SU-DHL-6 (cell line): ENCODE results near the gene C12orf56.
"Not testable (repeated sequence)": the region's sequence is repeated elsewhere in the genome, so short reads cannot be mapped to it uniquely, and the experiment has no call there.

Source experiments
- H2AFZ ChIP-seq: fragments of 200-600 bp; sonication (generic); 2 replicates; pipeline ENCODE4 v1.6.1; 2014; ENCODE audit warnings: low read depth, mild to moderate bottlenecking, moderate library complexity, mixed read lengths, antibody characterized with exemption, low read length; ENCODE audit not compliant: severe bottlenecking
- H3F3A ChIP-seq: fragments of 200-600 bp; shearing (Covaris generic); 2 replicates; pipeline ENCODE4 v1.6.0; 2016; ENCODE audit warnings: antibody characterized with exemption, mild to moderate bottlenecking; ENCODE audit not compliant: insufficient read depth
- H3K27ac ChIP-seq: fragments of 200-600 bp; sonication (generic); 2 replicates; pipeline ENCODE4 v1.5.1; 2016; ENCODE audit warnings: low read depth, mild to moderate bottlenecking, low read length, moderate library complexity, mixed read lengths
- H3K27me3 ChIP-seq: fragments of 200-600 bp; sonication (generic), shearing (Covaris generic); 2 replicates; pipeline ENCODE4 v1.6.0; 2014; ENCODE audit warnings: mild to moderate bottlenecking, low read length
- H3K36me3 ChIP-seq: fragments of 200-600 bp; sonication (generic); 2 replicates; pipeline ENCODE4 v1.6.1; 2014; ENCODE audit warnings: mild to moderate bottlenecking, low read length, mixed read lengths
- H3K4me2 ChIP-seq: fragments of 300-600, 200-600 bp; shearing (Covaris generic), sonication (generic); 2 replicates; pipeline ENCODE4 v1.6.0; 2014; ENCODE audit warnings: low read length, low read depth, mild to moderate bottlenecking; ENCODE audit not compliant: poor library complexity, severe bottlenecking
- H3K4me3 ChIP-seq: fragments of 200-600 bp; sonication (generic); 2 replicates; pipeline ENCODE4 v1.5.1; 2014; ENCODE audit warnings: antibody characterized with exemption, low read length, mild to moderate bottlenecking, mixed read lengths; ENCODE audit not compliant: insufficient read depth, poor library complexity, severe bottlenecking
- H3K79me2 ChIP-seq: fragments of 200-600 bp; sonication (generic); 2 replicates; pipeline ENCODE4 v1.6.1; 2014; ENCODE audit warnings: mild to moderate bottlenecking, low read length, moderate library complexity; ENCODE audit not compliant: insufficient read depth
- H3K9ac ChIP-seq: fragments of 200-600 bp; sonication (generic); 2 replicates; pipeline ENCODE4 v1.7.0; 2014; ENCODE audit warnings: mild to moderate bottlenecking, low read length
- H3K9me2 ChIP-seq: fragments of 200-600 bp; sonication (generic); replicated peaks from 2 replicates; pipeline ENCODE4 v1.6.1; 2014; ENCODE audit warnings: low read length; ENCODE audit not compliant: insufficient read depth
- H3K9me3 ChIP-seq: fragments of 200-600 bp; sonication (generic); 2 replicates; pipeline ENCODE4 v1.6.1; 2014; ENCODE audit warnings: low read length, mixed read lengths; ENCODE audit not compliant: insufficient read depth
- H4K20me1 ChIP-seq: fragments of 200-600 bp; sonication (generic); 2 replicates; pipeline ENCODE4 v1.6.1; 2014; ENCODE audit warnings: low read depth, mild to moderate bottlenecking, antibody characterized with exemption, low read length, moderate library complexity, mixed read lengths
- CTCF ChIP-seq: fragments of 200-600 bp; sonication (generic); IDR thresholded peaks from one replicate; pipeline ENCODE4 v1.5.1; 2017; ENCODE audit warnings: antibody characterized with exemption, mild to moderate bottlenecking, low read length, moderate library complexity; ENCODE audit not compliant: insufficient read depth, poor library complexity, severe bottlenecking
- EZH2phosphoT487 ChIP-seq: fragments of 200-600 bp; sonication (generic), shearing (Covaris generic); conservative IDR thresholded peaks from 2 replicates; pipeline ENCODE4 v1.6.1; 2018; ENCODE audit warnings: mild to moderate bottlenecking, antibody characterized with exemption, low read length, moderate library complexity, mixed read lengths

C12orf56 gene

DNA sequence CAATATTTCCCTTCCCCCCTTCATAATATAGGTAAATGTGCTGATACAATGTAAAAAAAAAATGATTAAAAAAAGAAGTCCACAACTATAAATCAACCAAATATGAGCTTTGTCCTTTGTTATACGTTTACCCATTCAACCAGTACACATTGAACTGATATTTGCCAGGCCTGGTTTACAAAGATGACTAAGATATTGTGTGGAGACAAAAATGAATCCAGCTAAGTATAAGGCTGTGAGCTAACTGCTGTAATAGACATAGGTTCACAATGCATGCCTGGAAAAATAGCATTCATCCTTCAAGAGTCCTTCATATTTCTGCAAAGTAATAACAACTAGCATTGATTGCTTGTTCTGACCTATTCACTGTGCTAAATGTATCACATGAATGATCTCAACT is 6.9 kb downstream of the C12orf56 start:
- Histone ChIP-seq H3K9ac (no peak overlapping the region), H4K20me1 (no peaks in the 10 kb centered on the region), H3K79me2 (no peaks in the 10 kb centered on the region), H3K36me3 (no peaks in the 10 kb centered on the region), H3K4me3 (no peak overlapping the region), H3K27ac (no peak overlapping the region), H3K9me2 (no peaks in the 10 kb centered on the region), H3F3A (no peaks in the 10 kb centered on the region), H2AFZ (no peak overlapping the region), H3K27me3 (no peaks in the 10 kb centered on the region), H3K4me2 (no peak overlapping the region), H3K9me3 (no peaks in the 10 kb centered on the region)
- TF ChIP-seq EZH2phosphoT487 (no peak), CTCF (no peak)

GRCh38 chr12:64362721-64363305 is 27.7 kb downstream of the C12orf56 start:
- Histone ChIP-seq H3K27me3 (no peaks in the 10 kb centered on the region), H3K36me3 (no peaks in the 10 kb centered on the region), H3K9ac (no peak overlapping the region), H3K9me3 (no peaks in the 10 kb centered on the region), H3K27ac (no peak overlapping the region), H3F3A (no peaks in the 10 kb centered on the region), H3K9me2 (no peaks in the 10 kb centered on the region), H4K20me1 (no peaks in the 10 kb centered on the region), H3K4me3 (no peak overlapping the region), H2AFZ (no peak overlapping the region), H3K4me2 (no peak overlapping the region), H3K79me2 (no peaks in the 10 kb centered on the region)
- TF ChIP-seq EZH2phosphoT487, result no peak
- TF ChIP-seq CTCF, result no peak

DNA sequence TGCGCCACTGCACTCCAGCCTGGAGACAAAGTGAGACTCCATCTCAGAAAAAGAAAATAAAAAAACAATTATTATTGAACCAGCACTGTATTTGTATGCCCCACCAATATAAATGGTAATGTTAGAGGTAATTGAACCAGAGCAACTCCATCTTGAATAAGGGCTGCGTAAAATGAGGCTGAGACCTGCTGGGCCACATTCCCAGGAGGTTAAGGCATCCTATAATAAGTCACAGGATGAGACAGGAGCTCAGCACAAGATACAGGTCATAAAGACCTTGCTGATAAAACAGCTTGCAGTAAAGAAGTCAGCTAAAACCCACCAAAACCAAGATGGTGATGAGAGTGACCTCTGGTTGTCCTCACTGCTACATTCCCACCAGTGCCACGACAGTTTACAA is 29.4 kb downstream of the C12orf56 start:
- H3K27ac ChIP-seq, H3K9ac ChIP-seq, H3K36me3 ChIP-seq, H3K27me3 ChIP-seq, H3K9me2 ChIP-seq, H2AFZ ChIP-seq, H3K4me3 ChIP-seq, H3K4me2 ChIP-seq, H3K79me2 ChIP-seq, H3F3A ChIP-seq, H3K9me3 ChIP-seq, H4K20me1 ChIP-seq: not testable (repeated sequence)

GRCh38 chr12:64356209-64356608 is 34.3 kb downstream of the C12orf56 start:
- H3K4me2 ChIP-seq, H3K4me3 ChIP-seq, H3K9me3 ChIP-seq, H3K9ac ChIP-seq, H3K27me3 ChIP-seq, H3K9me2 ChIP-seq, H4K20me1 ChIP-seq, H3F3A ChIP-seq, H2AFZ ChIP-seq, H3K27ac ChIP-seq, H3K36me3 ChIP-seq, H3K79me2 ChIP-seq: not testable (repeated sequence)
